IMR-90 (cell line): Measurements from ENCODE around the gene ZNF366. TPM values are rescaled to one million over a fixed set of nuclear protein-coding genes. Genes with fewer than 3 reads are reported as not detected.

ENCODE experiments used
- ATAC-seq: fragments of 200-7000 bp; cut with Tn5 transposase; 2 replicates; pipeline ENCODE4 v1.9.1; 2020; ENCODE audit warnings: low read depth, mild to moderate bottlenecking, moderate library complexity
- BruUV-seq: library from RNA; stranded (reverse); fragments of 400-500 nt; replicated peaks from 2 replicates; lab custom pipeline; 2021; lab: Mats Ljungman, UMichigan
- CTCF ChIA-PET: fragments of 300-600 bp; formaldehyde crosslinking; extraction: SDS; loops from one replicate; lab custom pipeline; 2021; ENCODE audit warnings: antibody characterized with exemption; lab: Yijun Ruan, JAX
- POLR2A ChIA-PET: fragments of 300-600 bp; sonication (Branson Sonifier 250); formaldehyde crosslinking; loops from one replicate; lab custom pipeline; 2022; ENCODE audit warnings: antibody characterized with exemption; ENCODE audit not compliant: unreplicated experiment; lab: Charles Lee
- DNase-seq: peaks from one replicate; pipeline ENCODE4 v3.0.0; 2013
- H2AFZ ChIP-seq: replicated peaks from 2 replicates; pipeline ENCODE3; 2013; ENCODE audit warnings: low read length, mild to moderate bottlenecking; ENCODE audit not compliant: poor library complexity
- H2AK5ac ChIP-seq: 2 replicates; pipeline ENCODE4 v1.6.1; 2013; ENCODE audit warnings: low read depth, low read length, inconsistent platforms
- H2AK9ac ChIP-seq: replicated peaks from 2 replicates; pipeline ENCODE3; 2013; ENCODE audit warnings: mild to moderate bottlenecking, low read depth, low read length, moderate library complexity; ENCODE audit not compliant: poor library complexity
- H2BK120ac ChIP-seq: 2 replicates; pipeline ENCODE4 v1.6.1; 2013; ENCODE audit warnings: low read depth, low read length, inconsistent platforms
- H2BK15ac ChIP-seq: 3 replicates; pipeline ENCODE4 v1.6.1; 2013; ENCODE audit warnings: low read depth, low read length, inconsistent platforms
- H2BK20ac ChIP-seq: 2 replicates; pipeline ENCODE4 v1.6.1; 2013; ENCODE audit warnings: low read depth, mild to moderate bottlenecking, inconsistent platforms, low read length, moderate library complexity
- H2BK5ac ChIP-seq: 2 replicates; pipeline ENCODE4 v1.6.1; 2013; ENCODE audit warnings: mild to moderate bottlenecking, low read depth, low read length, inconsistent platforms; ENCODE audit not compliant: poor library complexity, severe bottlenecking
- H3K14ac ChIP-seq: replicated peaks from 2 replicates; pipeline ENCODE4 v1.6.1; 2013; ENCODE audit warnings: low read depth, low read length, inconsistent platforms
- H3K18ac ChIP-seq: 2 replicates; pipeline ENCODE4 v1.6.1; 2013; ENCODE audit warnings: low read depth, low read length, control low read depth
- H3K23ac ChIP-seq: 2 replicates; pipeline ENCODE4 v1.6.1; 2013; ENCODE audit warnings: low read depth, low read length, inconsistent platforms
- H3K27ac ChIP-seq: 2 replicates; pipeline ENCODE4 v1.5.1; 2013; ENCODE audit warnings: mild to moderate bottlenecking, control low read depth, low read length; ENCODE audit not compliant: insufficient read depth
- H3K27me3 ChIP-seq: 2 replicates; pipeline ENCODE4 v1.6.1; 2013; ENCODE audit warnings: low read length; ENCODE audit not compliant: control insufficient read depth, insufficient read depth
- H3K36me3 ChIP-seq: 2 replicates; pipeline ENCODE4 v1.6.1; 2013; ENCODE audit warnings: low read length, mixed read lengths; ENCODE audit not compliant: control insufficient read depth, insufficient read depth
- H3K4ac ChIP-seq: 2 replicates; pipeline ENCODE4 v1.6.1; 2013; ENCODE audit warnings: low read depth, low read length, inconsistent platforms
- H3K4me1 ChIP-seq: 2 replicates; pipeline ENCODE4 v1.6.1; 2013; ENCODE audit warnings: low read length, mixed read lengths; ENCODE audit not compliant: control insufficient read depth, insufficient read depth
- H3K4me2 ChIP-seq: 2 replicates; pipeline ENCODE4 v1.6.1; 2013; ENCODE audit warnings: low read depth, mild to moderate bottlenecking, control low read depth, low read length, moderate library complexity
- H3K4me3 ChIP-seq: 2 replicates; pipeline ENCODE4 v1.5.1; 2013; ENCODE audit warnings: low read depth, mild to moderate bottlenecking, control low read depth, low read length, moderate library complexity; ENCODE audit not compliant: insufficient read depth
- H3K56ac ChIP-seq: 2 replicates; pipeline ENCODE4 v1.6.1; 2013; ENCODE audit warnings: low read length, inconsistent platforms; ENCODE audit not compliant: insufficient read depth; ENCODE audit errors: extremely low read depth
- H3K79me1 ChIP-seq, 2 experiments: 2 replicates each; pipeline ENCODE4 v1.6.1; 2013; ENCODE audit warnings: low read length in 2 of 2, inconsistent platforms in 1 of 2, low read depth in 1 of 2
- H3K9ac ChIP-seq: 2 replicates; pipeline ENCODE4 v1.6.1; 2013; ENCODE audit warnings: low read depth, low read length, control low read depth
- H3K9me1 ChIP-seq: 2 replicates; pipeline ENCODE4 v1.6.1; 2013; ENCODE audit warnings: low read length, inconsistent platforms; ENCODE audit not compliant: insufficient read depth
- H3K9me3 ChIP-seq: 2 replicates; pipeline ENCODE4 v1.6.1; 2013; ENCODE audit warnings: low read length; ENCODE audit not compliant: control insufficient read depth, insufficient read depth
- H4K20me1 ChIP-seq: 2 replicates; pipeline ENCODE4 v1.6.1; 2013; ENCODE audit warnings: low read length, inconsistent platforms; ENCODE audit not compliant: insufficient read depth
- H4K5ac ChIP-seq: 2 replicates; pipeline ENCODE4 v1.6.1; 2013; ENCODE audit warnings: mild to moderate bottlenecking, low read depth, low read length, control low read depth
- H4K8ac ChIP-seq, 2 experiments: 2 replicates each; pipeline ENCODE4 v1.6.1; 2013; ENCODE audit warnings: low read depth in 2 of 2, low read length in 2 of 2, control low read depth in 1 of 2, inconsistent platforms in 1 of 2
- H4K91ac ChIP-seq: 2 replicates; pipeline ENCODE4 v1.6.1; 2013; ENCODE audit warnings: low read depth, low read length, inconsistent platforms; ENCODE audit not compliant: insufficient read depth
- BHLHE40 ChIP-seq: fragments of 150-350 bp; IDR thresholded peaks from 2 replicates; pipeline ENCODE4 v1.6.1; 2016; ENCODE audit warnings: mild to moderate bottlenecking, low read depth, low read length
- CEBPB ChIP-seq: IDR thresholded peaks from 2 replicates; pipeline ENCODE4 v1.6.1; 2012; ENCODE audit warnings: low read depth, low read length, improper control_type of control experiment
- CHD1 ChIP-seq: IDR thresholded peaks from 2 replicates; pipeline ENCODE4 v1.6.1; 2012; ENCODE audit warnings: low read depth, low read length, improper control_type of control experiment
- FOS ChIP-seq: fragments of 150-350 bp; IDR thresholded peaks from 2 replicates; pipeline ENCODE4 v1.6.1; 2016; ENCODE audit warnings: low read depth, low read length
- MAFK ChIP-seq: IDR thresholded peaks from 2 replicates; pipeline ENCODE4 v1.6.1; 2012; ENCODE audit warnings: low read depth, low read length, improper control_type of control experiment
- MAZ ChIP-seq: IDR thresholded peaks from 2 replicates; pipeline ENCODE4 v1.6.1; 2012; ENCODE audit warnings: low read depth, mild to moderate bottlenecking, low read length, improper control_type of control experiment, moderate library complexity, borderline replicate concordance
- MXI1 ChIP-seq: IDR thresholded peaks from 2 replicates; pipeline ENCODE4 v1.6.1; 2012; ENCODE audit warnings: low read depth, mild to moderate bottlenecking, low read length, moderate library complexity, borderline replicate concordance
- NFE2L2 ChIP-seq: fragments of 150-350 bp; IDR thresholded peaks from 2 replicates; pipeline ENCODE4 v1.6.1; 2016; ENCODE audit warnings: low read depth, mild to moderate bottlenecking, low read length
- POLR2A ChIP-seq: IDR thresholded peaks from 2 replicates; pipeline ENCODE4 v1.6.1; 2012; ENCODE audit warnings: mild to moderate bottlenecking, low read depth, low read length
- RAD21 ChIP-seq: IDR thresholded peaks from 2 replicates; pipeline ENCODE4 v1.6.1; 2012; ENCODE audit warnings: low read length, improper control_type of control experiment
- RCOR1 ChIP-seq: IDR thresholded peaks from 2 replicates; pipeline ENCODE4 v1.6.1; 2012; ENCODE audit warnings: mild to moderate bottlenecking, low read length, improper control_type of control experiment; ENCODE audit not compliant: insufficient replicate concordance
- RFX5 ChIP-seq: IDR thresholded peaks from 2 replicates; pipeline ENCODE4 v1.8.0; 2012; ENCODE audit warnings: low read depth, mild to moderate bottlenecking, low read length, moderate library complexity
- SMC3 ChIP-seq: fragments of 150-350 bp; IDR thresholded peaks from 2 replicates; pipeline ENCODE4 v1.6.1; 2016; ENCODE audit warnings: low read depth, mild to moderate bottlenecking, antibody characterized with exemption, low read length, moderate library complexity
- WGBS, 2 experiments: methylation state at CpG; one replicate each; pipeline versions ENCODE4 v1.1.5 to v1.1.7; 2013; ENCODE audit warnings: missing lambda C conversion rate in 2 of 2; ENCODE audit not compliant: insufficient read length in 1 of 2; ENCODE audit errors: extremely low coverage in 2 of 2; 5-methylcytosine and 5-hydroxymethylcytosine counted together
- dilution Hi-C: fragments of 300-500 bp; cut with HindIII; formaldehyde crosslinking; loops from one replicate; pipeline ENCODE4 v1.14.3; 2018; ENCODE audit warnings: low sequenced_read_pairs; ENCODE audit not compliant: unreplicated experiment
- in situ Hi-C: fragments of 300-500 bp; cut with MboI; formaldehyde crosslinking; loops from 3 replicates; pipeline ENCODE4 v1.14.3; 2019; ENCODE audit warnings: low sequenced_read_pairs, inconsistent platforms, mixed read lengths
- intact Hi-C: fragments of 100-400 bp; cut with micrococcal nuclease; formaldehyde crosslinking; loops from 2 replicates; pipeline ENCODE4 v1.10.0; 2022
- polyA plus RNA-seq, 3 experiments: library from polyadenylated mRNA; depleted of rRNA; stranded (reverse); fragments of >200 nt; gene quantifications; 2 replicates each; pipeline ENCODE4 v1.2.3, GENCODE V29; 2012; ENCODE audit warnings: low replicate concordance in 1 of 3
- total RNA-seq: library from RNA; depleted of rRNA; stranded (reverse); fragments of >200 nt; gene quantifications from 2 replicates; pipeline ENCODE4 v1.2.3, GENCODE V29; 2012
- TF ChIP-seq, protein P1 (sequence below): fragments of 150-350 bp; IDR thresholded peaks from 2 replicates; pipeline ENCODE4 v1.6.1; 2016; ENCODE audit warnings: low read depth, mild to moderate bottlenecking, low read length, moderate library complexity, borderline replicate concordance
- TF ChIP-seq, protein P2 (sequence below): conservative IDR thresholded peaks from 2 replicates; pipeline ENCODE4 v1.5.1; 2012; ENCODE audit warnings: mild to moderate bottlenecking, low read depth, low read length, improper control_type of control experiment
- TF ChIP-seq, protein P3 (sequence below): fragments of 150-350 bp; IDR thresholded peaks from 2 replicates; pipeline ENCODE4 v1.6.1; 2017; ENCODE audit warnings: mild to moderate bottlenecking, antibody characterized with exemption, low read length, low read depth

Gene ZNF366
- total and polyA plus RNA-seq, 2 of the 4 experiments (the other 2 are of a cell fraction), result not detected

DNA sequence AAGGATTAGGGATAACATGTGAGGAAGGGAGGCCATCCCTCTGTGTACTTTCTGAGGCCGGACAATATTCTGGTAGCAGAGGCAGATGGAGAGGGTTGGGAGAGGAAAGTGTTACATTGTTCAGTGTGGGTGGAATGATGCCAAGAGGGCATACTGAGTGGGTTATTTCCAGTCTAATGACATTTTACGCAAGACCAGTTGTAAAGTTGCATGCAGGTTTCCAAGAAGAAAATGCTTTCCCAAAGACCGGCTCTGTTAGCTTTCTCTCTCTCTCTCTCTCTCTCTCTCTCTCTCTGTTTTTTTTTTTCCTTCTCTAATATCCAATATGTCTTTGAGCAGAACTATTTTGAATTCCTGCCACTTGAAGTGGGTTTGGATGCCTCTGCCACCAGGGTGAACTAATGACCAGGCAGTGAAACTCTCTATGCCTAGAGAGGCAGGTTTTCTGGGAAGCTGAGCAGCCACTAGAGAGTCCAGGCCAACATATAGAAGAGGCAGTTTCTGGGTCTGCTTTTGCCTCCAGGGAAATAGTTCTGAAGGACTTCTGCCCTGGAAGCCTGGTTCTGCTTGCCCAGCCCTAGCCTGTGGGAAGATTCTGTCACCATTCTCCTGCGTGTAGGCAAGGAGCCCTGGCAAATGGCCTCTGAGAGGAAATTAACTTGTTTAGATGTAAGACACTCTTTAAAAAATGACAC is 24.4 kb upstream of the ZNF366 start:
- no peaks in the 10 kb centered on the region for H3K9me1 ChIP-seq
- no peak overlapping the region; the same call in 1 of the 2 replicates for H3K14ac ChIP-seq
- H4K20me1 ChIP-seq, result no peaks in the 10 kb centered on the region
- ATAC-seq, result no peak
- H3K4me3 ChIP-seq, result no peak overlapping the region
- BruUV-seq, result no TSS peak
- in situ Hi-C loops, result no loop called here
- H3K79me1 ChIP-seq, result no peaks in the 10 kb centered on the region
- no peak overlapping the region for H4K91ac ChIP-seq
- no peak overlapping the region for H2BK15ac ChIP-seq
- peak overlapping the region; percentile 33 for H2AFZ ChIP-seq
- POLR2A ChIA-PET, result no interaction called here
- H3K27ac ChIP-seq, result no peak overlapping the region
- H3K56ac ChIP-seq, result no peak overlapping the region
- no peak overlapping the region for H2AK9ac ChIP-seq
- dilution Hi-C loops, result no loop called here
- H3K4ac ChIP-seq, result no peak overlapping the region
- no peak overlapping the region for H2BK20ac ChIP-seq
- H3K4me2 ChIP-seq, result no peak overlapping the region
- no peak overlapping the region for H4K8ac ChIP-seq
- no peak for DNase-seq
- no peak overlapping the region; the same call in 1 of the 2 replicates for H3K23ac ChIP-seq
- H2BK120ac ChIP-seq, result no peak overlapping the region
- intact Hi-C loops, result no loop called here
- no peak overlapping the region for H3K9ac ChIP-seq
- no peaks in the 10 kb centered on the region for H3K27me3 ChIP-seq
- no peak overlapping the region for H2AK5ac ChIP-seq
- H3K9me3 ChIP-seq, result no peaks in the 10 kb centered on the region
- CTCF ChIA-PET, result no interaction called here
- no peak overlapping the region for H2BK5ac ChIP-seq
- no peaks in the 10 kb centered on the region for H3K36me3 ChIP-seq
- no peak for TF ChIP-seq SMC3
- TF ChIP-seq POLR2A, result no peak
- TF ChIP-seq, protein P1, sequence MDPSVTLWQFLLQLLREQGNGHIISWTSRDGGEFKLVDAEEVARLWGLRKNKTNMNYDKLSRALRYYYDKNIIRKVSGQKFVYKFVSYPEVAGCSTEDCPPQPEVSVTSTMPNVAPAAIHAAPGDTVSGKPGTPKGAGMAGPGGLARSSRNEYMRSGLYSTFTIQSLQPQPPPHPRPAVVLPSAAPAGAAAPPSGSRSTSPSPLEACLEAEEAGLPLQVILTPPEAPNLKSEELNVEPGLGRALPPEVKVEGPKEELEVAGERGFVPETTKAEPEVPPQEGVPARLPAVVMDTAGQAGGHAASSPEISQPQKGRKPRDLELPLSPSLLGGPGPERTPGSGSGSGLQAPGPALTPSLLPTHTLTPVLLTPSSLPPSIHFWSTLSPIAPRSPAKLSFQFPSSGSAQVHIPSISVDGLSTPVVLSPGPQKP, result no peak
- TF ChIP-seq CHD1, result no peak
- no peak for TF ChIP-seq RFX5
- no peak for TF ChIP-seq RCOR1
- TF ChIP-seq, protein P2, sequence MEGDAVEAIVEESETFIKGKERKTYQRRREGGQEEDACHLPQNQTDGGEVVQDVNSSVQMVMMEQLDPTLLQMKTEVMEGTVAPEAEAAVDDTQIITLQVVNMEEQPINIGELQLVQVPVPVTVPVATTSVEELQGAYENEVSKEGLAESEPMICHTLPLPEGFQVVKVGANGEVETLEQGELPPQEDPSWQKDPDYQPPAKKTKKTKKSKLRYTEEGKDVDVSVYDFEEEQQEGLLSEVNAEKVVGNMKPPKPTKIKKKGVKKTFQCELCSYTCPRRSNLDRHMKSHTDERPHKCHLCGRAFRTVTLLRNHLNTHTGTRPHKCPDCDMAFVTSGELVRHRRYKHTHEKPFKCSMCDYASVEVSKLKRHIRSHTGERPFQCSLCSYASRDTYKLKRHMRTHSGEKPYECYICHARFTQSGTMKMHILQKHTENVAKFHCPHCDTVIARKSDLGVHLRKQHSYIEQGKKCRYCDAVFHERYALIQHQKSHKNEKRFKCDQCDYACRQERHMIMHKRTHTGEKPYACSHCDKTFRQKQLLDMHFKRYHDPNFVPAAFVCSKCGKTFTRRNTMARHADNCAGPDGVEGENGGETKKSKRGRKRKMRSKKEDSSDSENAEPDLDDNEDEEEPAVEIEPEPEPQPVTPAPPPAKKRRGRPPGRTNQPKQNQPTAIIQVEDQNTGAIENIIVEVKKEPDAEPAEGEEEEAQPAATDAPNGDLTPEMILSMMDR, result no peak
- no peak for TF ChIP-seq MAFK
- no peak for TF ChIP-seq NFE2L2
- TF ChIP-seq, protein P3, sequence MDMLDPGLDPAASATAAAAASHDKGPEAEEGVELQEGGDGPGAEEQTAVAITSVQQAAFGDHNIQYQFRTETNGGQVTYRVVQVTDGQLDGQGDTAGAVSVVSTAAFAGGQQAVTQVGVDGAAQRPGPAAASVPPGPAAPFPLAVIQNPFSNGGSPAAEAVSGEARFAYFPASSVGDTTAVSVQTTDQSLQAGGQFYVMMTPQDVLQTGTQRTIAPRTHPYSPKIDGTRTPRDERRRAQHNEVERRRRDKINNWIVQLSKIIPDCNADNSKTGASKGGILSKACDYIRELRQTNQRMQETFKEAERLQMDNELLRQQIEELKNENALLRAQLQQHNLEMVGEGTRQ, result no peak
- no peak for TF ChIP-seq BHLHE40
- TF ChIP-seq FOS, result no peak
- TF ChIP-seq MXI1, result no peak
- TF ChIP-seq MAZ, result no peak
- no peak for TF ChIP-seq RAD21
- TF ChIP-seq CEBPB, result no peak
- H4K5ac ChIP-seq, result peak overlapping the region; percentile 55; the same call in 1 of the 2 replicates
- peaks cover 2% of the 10 kb centered on the region; the same call in 1 of the 2 replicates for H3K4me1 ChIP-seq
- H3K18ac ChIP-seq, result peak overlapping the region; percentile 44; the same call in 1 of the 2 replicates
- no CpG with 5 or more reads among the region's 4 CpGs for WGBS, 2 experiments
